ENCODE data around the gene YLPM1.

GRCh38 chr14:74860899-74861733, 98.0 kb downstream of the YLPM1 start:
- TF ChIP-seq GATA2 (IDR thresholded peaks at IDR 0.05; ENCODE audit: low read depth, low read length) (no peak), GATA3 (IDR thresholded peaks at IDR 0.05; ENCODE audit: low read depth, low read length) (no peak)

Measured in SH-SY5Y (cell line).